NCI-H1092 (cell line): ENCODE measurements around the gene UNK.
"Not testable (repeated sequence)": the region's sequence is repeated elsewhere in the genome, so short reads cannot be mapped to it uniquely, and the experiment has no call there.

ENCODE experiments used
- DNase-seq: peaks from one replicate; lab custom pipeline; 2025; lab: John Stamatoyannopoulos, UW

UNK gene

GRCh38 chr17:75806822-75807500, 22.4 kb downstream of the UNK start:
- no peak for DNase-seq

- no peak for DNase-seq
Measured at GRCh38 chr17:75807861-75808260, 23.3 kb downstream of the UNK start.

- no peak for DNase-seq
Measured at GRCh38 chr17:75808549-75808904, 23.9 kb downstream of the UNK start.

- no peak for DNase-seq
Measured at GRCh38 chr17:75808905-75809621, 24.5 kb downstream of the UNK start.

- DNase-seq: no peak
Measured at GRCh38 chr17:75809631-75810111, 25.1 kb downstream of the UNK start.

GRCh38 chr17:75810216-75810615, 25.6 kb downstream of the UNK start:
- no peak for DNase-seq

GRCh38 chr17:75810756-75811155, 26.1 kb downstream of the UNK start:
- DNase-seq: not testable (repeated sequence)

GRCh38 chr17:75811174-75811573, 26.6 kb downstream of the UNK start:
- no peak for DNase-seq

GRCh38 chr17:75812096-75813013, 27.7 kb downstream of the UNK start:
- DNase-seq: no peak

GRCh38 chr17:75813081-75814020, 28.7 kb downstream of the UNK start:
- DNase-seq: no peak

GRCh38 chr17:75814021-75814395, 29.4 kb downstream of the UNK start:
- DNase-seq: no peak

GRCh38 chr17:75814900-75815373, 30.3 kb downstream of the UNK start:
- no peak for DNase-seq

- DNase-seq: no peak
Measured at GRCh38 chr17:75815399-75815798, 30.8 kb downstream of the UNK start.

GRCh38 chr17:75816693-75817092, 32.1 kb downstream of the UNK start:
- no peak for DNase-seq

- DNase-seq: no peak
Measured at GRCh38 chr17:75817571-75817970, 33.0 kb downstream of the UNK start.

- DNase-seq: no peak
Measured at GRCh38 chr17:75818326-75818885, 33.8 kb downstream of the UNK start.

- DNase-seq: no peak
Measured at GRCh38 chr17:75819116-75819515, 34.5 kb downstream of the UNK start.

GRCh38 chr17:75819678-75820077, 35.1 kb downstream of the UNK start:
- DNase-seq: no peak

- no peak for DNase-seq
Measured at GRCh38 chr17:75820094-75821080, 35.8 kb downstream of the UNK start.

- DNase-seq: no peak
Measured at GRCh38 chr17:75821552-75821951, 36.9 kb downstream of the UNK start.
